Activated CD4-positive, alpha-beta memory T cell treated with anti-CD3 and anti-CD28 coated beads, Interleukin-2, amount 10 ng/mL, durations not matched to agents 7 days and 5 days (primary cell): ENCODE results near the gene C4BPA. TPM values are rescaled to one million over a fixed set of nuclear protein-coding genes. Genes with fewer than 3 reads are reported as not detected.

ENCODE experiments used
- CTCF ChIA-PET: fragments of 350-600 bp; sonication (Branson Sonifier 250); formaldehyde crosslinking; loops from one replicate; lab custom pipeline; 2021; ENCODE audit warnings: antibody characterized with exemption, inconsistent platforms; lab: Charles Lee
- POLR2A ChIA-PET: fragments of 350-600 bp; sonication (Branson Sonifier 250); formaldehyde crosslinking; loops from one replicate; lab custom pipeline; 2021; ENCODE audit warnings: antibody characterized with exemption; lab: Charles Lee
- DNase-seq: peaks from one replicate; pipeline ENCODE4 v3.0.0-alpha.2; 2020
- H3K27ac Mint-ChIP-seq: one replicate; pipeline ENCODE4 v1.8.0; 2021; ENCODE audit warnings: mild to moderate bottlenecking, mixed read lengths
- H3K27me3 Mint-ChIP-seq: one replicate; pipeline ENCODE4 v1.8.0; 2021; ENCODE audit warnings: mixed read lengths
- H3K36me3 Mint-ChIP-seq: one replicate; pipeline ENCODE4 v1.8.0; 2021; ENCODE audit warnings: low read depth, mixed read lengths
- H3K4me1 Mint-ChIP-seq: one replicate; pipeline ENCODE4 v1.8.0; 2021; ENCODE audit warnings: mixed read lengths
- H3K4me3 Mint-ChIP-seq: one replicate; pipeline ENCODE4 v1.8.0; 2021; ENCODE audit warnings: mild to moderate bottlenecking, mixed read lengths
- H3K9me3 Mint-ChIP-seq: one replicate; pipeline ENCODE4 v1.8.0; 2021; ENCODE audit warnings: mixed read lengths
- total RNA-seq, 2 experiments: library from RNA; stranded (reverse); gene quantifications; one replicate each; pipeline ENCODE4 v1.2.3, GENCODE V29; 2021

C4BPA gene
- total RNA-seq, 2 experiments from 2014 or later = not detected

- DNase-seq = no peak
- Mint-ChIP-seq H3K9me3 (no peaks in the 10 kb centered on the region), H3K27ac (no peak overlapping the region), H3K36me3 (no peaks in the 10 kb centered on the region), H3K27me3 (no peaks in the 10 kb centered on the region), H3K4me1 (peaks cover 26% of the 10 kb centered on the region), H3K4me3 (no peak overlapping the region)
- ChIA-PET CTCF (interaction anchor here (1.1 kb wide), 1 partner anchor 16 kb away, joined by 3 read pairs; no protein-coding TSS in a partner anchor), POLR2A (no interaction called here)
Measured at GRCh38 chr1:207067665-207068064, 36.4 kb upstream of the C4BPA start.

- CTCF ChIA-PET = interaction anchor here (0.6 to 3.0 kb wide), 5 partner anchors 19 to 336 kb away, joined by 3 to 15 read pairs (median 4); partner anchors contain the start of gene YOD1
- Mint-ChIP-seq H3K4me3 (no peak overlapping the region), H3K27ac (no peak overlapping the region)
Measured at GRCh38 chr1:207069061-207069460, 35.0 kb upstream of the C4BPA start.

GRCh38 chr1:207069858-207070506 is 34.1 kb upstream of the C4BPA start:
- POLR2A ChIA-PET = interaction anchor here (2.7 kb wide), 1 partner anchor 17 kb away, joined by 16 read pairs; the partner anchor contains the start of gene PFKFB2
- CTCF ChIA-PET = interaction anchor here (1.2 to 3.0 kb wide), 5 partner anchors 9 to 335 kb away, joined by 3 to 15 read pairs (median 8); partner anchors contain the start of gene PFKFB2
- Mint-ChIP-seq H3K27me3 (peaks cover 15% of the 10 kb centered on the region), H3K4me3 (no peak overlapping the region), H3K9me3 (no peaks in the 10 kb centered on the region), H3K27ac (no peak overlapping the region), H3K4me1 (peaks cover 26% of the 10 kb centered on the region), H3K36me3 (no peaks in the 10 kb centered on the region)
- DNase-seq = no peak

More at GRCh38 chr1:207069061-207069460, 35.0 kb upstream of the C4BPA start:
- DNase-seq = no peak
- Mint-ChIP-seq H3K27me3 (peaks cover 6% of the 10 kb centered on the region), H3K36me3 (no peaks in the 10 kb centered on the region), H3K4me1 (peaks cover 26% of the 10 kb centered on the region), H3K9me3 (no peaks in the 10 kb centered on the region)
- POLR2A ChIA-PET = no interaction called here

GRCh38 chr1:207070811-207071210 is 33.2 kb upstream of the C4BPA start:
- H3K27me3 Mint-ChIP-seq = peaks cover 16% of the 10 kb centered on the region
- H3K36me3 Mint-ChIP-seq = no peaks in the 10 kb centered on the region
- no peak overlapping the region for H3K4me3 Mint-ChIP-seq
- POLR2A ChIA-PET = interaction anchor here (1.4 to 2.7 kb wide), 2 partner anchors 10 to 18 kb away, joined by 4 to 16 read pairs; partner anchors contain the start of gene PFKFB2
- DNase-seq = peak; percentile 44
- no peaks in the 10 kb centered on the region for H3K9me3 Mint-ChIP-seq
- H3K27ac Mint-ChIP-seq = peak overlapping the region; percentile 62
- CTCF ChIA-PET = interaction anchor here (0.7 to 3.0 kb wide), 5 partner anchors 9 to 335 kb away, joined by 3 to 15 read pairs (median 8); partner anchors contain the start of gene PFKFB2
- peaks cover 26% of the 10 kb centered on the region for H3K4me1 Mint-ChIP-seq

GRCh38 chr1:207071426-207071825 is 32.6 kb upstream of the C4BPA start:
- Mint-ChIP-seq H3K36me3 (no peaks in the 10 kb centered on the region), H3K4me1 (peaks cover 26% of the 10 kb centered on the region), H3K27ac (no peak overlapping the region), H3K4me3 (no peak overlapping the region), H3K9me3 (no peaks in the 10 kb centered on the region), H3K27me3 (peaks cover 18% of the 10 kb centered on the region)
- ChIA-PET CTCF (interaction anchor here (0.7 to 2.6 kb wide), 6 partner anchors 8 to 333 kb away, joined by 3 to 15 read pairs (median 4); partner anchors contain the start of gene PFKFB2), POLR2A (interaction anchor here (1.4 to 2.7 kb wide), 2 partner anchors 11 to 19 kb away, joined by 4 to 16 read pairs; partner anchors contain the start of gene PFKFB2)
- no peak for DNase-seq

- no peak overlapping the region for H3K27ac Mint-ChIP-seq
- no peaks in the 10 kb centered on the region for H3K36me3 Mint-ChIP-seq
- peaks cover 22% of the 10 kb centered on the region for H3K27me3 Mint-ChIP-seq
- H3K4me3 Mint-ChIP-seq = no peak overlapping the region
- ChIA-PET POLR2A (interaction anchor here (2.7 kb wide), 1 partner anchor 19 kb away, joined by 16 read pairs; the partner anchor contains the start of gene PFKFB2), CTCF (interaction anchor here (0.8 to 1.1 kb wide), 2 partner anchors 26 to 333 kb away, joined by 3 to 4 read pairs; no protein-coding TSS in a partner anchor)
- no peaks in the 10 kb centered on the region for H3K9me3 Mint-ChIP-seq
- no peak for DNase-seq
- peaks cover 26% of the 10 kb centered on the region for H3K4me1 Mint-ChIP-seq
Measured at GRCh38 chr1:207072233-207072632, 31.8 kb upstream of the C4BPA start.

GRCh38 chr1:207073906-207074820 is 29.9 kb upstream of the C4BPA start:
- H3K27ac Mint-ChIP-seq = no peak overlapping the region
- no peaks in the 10 kb centered on the region for H3K9me3 Mint-ChIP-seq
- POLR2A ChIA-PET = interaction anchor here (1.2 kb wide), 1 partner anchor 21 kb away, joined by 5 read pairs; the partner anchor contains the start of gene PFKFB2
- peaks cover 25% of the 10 kb centered on the region for H3K4me1 Mint-ChIP-seq
- no peak overlapping the region for H3K4me3 Mint-ChIP-seq
- no peaks in the 10 kb centered on the region for H3K36me3 Mint-ChIP-seq
- peaks cover 26% of the 10 kb centered on the region for H3K27me3 Mint-ChIP-seq
- CTCF ChIA-PET = interaction anchor here (0.9 to 1.5 kb wide), 3 partner anchors 10 to 24 kb away, joined by 3 to 4 read pairs (median 3); no protein-coding TSS in a partner anchor
- no peak for DNase-seq

GRCh38 chr1:207076181-207076955 is 27.7 kb upstream of the C4BPA start:
- Mint-ChIP-seq H3K9me3 (no peaks in the 10 kb centered on the region), H3K4me1 (peaks cover 6% of the 10 kb centered on the region), H3K36me3 (no peaks in the 10 kb centered on the region), H3K4me3 (no peak overlapping the region), H3K27me3 (peaks cover 34% of the 10 kb centered on the region), H3K27ac (no peak overlapping the region)
- CTCF ChIA-PET = interaction anchor here (0.7 to 2.3 kb wide), 9 partner anchors 8 to 337 kb away, joined by 3 to 23 read pairs (median 3); partner anchors contain the start of gene PFKFB2
- POLR2A ChIA-PET = interaction anchor here (0.9 kb wide), 1 partner anchor 27 kb away, joined by 5 read pairs; no protein-coding TSS in a partner anchor
- DNase-seq = no peak

- Mint-ChIP-seq H3K36me3 (no peaks in the 10 kb centered on the region), H3K4me3 (no peak overlapping the region), H3K4me1 (peaks cover 1% of the 10 kb centered on the region), H3K27ac (no peak overlapping the region), H3K9me3 (no peaks in the 10 kb centered on the region), H3K27me3 (peaks cover 40% of the 10 kb centered on the region)
- ChIA-PET CTCF (interaction anchor here (0.9 to 2.3 kb wide), 4 partner anchors 27 to 328 kb away, joined by 3 to 23 read pairs (median 5); no protein-coding TSS in a partner anchor), POLR2A (interaction anchor here (0.9 kb wide), 1 partner anchor 27 kb away, joined by 5 read pairs; no protein-coding TSS in a partner anchor)
- no peak for DNase-seq
Measured at GRCh38 chr1:207077012-207077411, 27.0 kb upstream of the C4BPA start.

GRCh38 chr1:207077470-207078377 is 26.3 kb upstream of the C4BPA start:
- Mint-ChIP-seq H3K4me1 (peaks cover 1% of the 10 kb centered on the region), H3K27me3 (peaks cover 47% of the 10 kb centered on the region), H3K4me3 (no peak overlapping the region), H3K27ac (no peak overlapping the region), H3K9me3 (no peaks in the 10 kb centered on the region), H3K36me3 (no peaks in the 10 kb centered on the region)
- ChIA-PET CTCF (interaction anchor here (0.6 to 3.3 kb wide), 7 partner anchors 11 to 354 kb away, joined by 3 to 23 read pairs (median 3); partner anchors contain the start of gene C4BPB), POLR2A (no interaction called here)
- DNase-seq = peak; percentile 70
